OCI-LY7 (cell line): ENCODE data around the gene TKFC.

Experiments used
- CTCF ChIP-seq: fragments of 200-600 bp; sonication (generic); conservative IDR thresholded peaks from 2 replicates; pipeline ENCODE4 v1.5.1; 2014; ENCODE audit warnings: mild to moderate bottlenecking, antibody characterized with exemption, low read length, moderate library complexity, mixed read lengths
- EZH2phosphoT487 ChIP-seq: fragments of 200-600 bp; sonication (generic); IDR thresholded peaks from 2 replicates; pipeline ENCODE4 v1.6.1; 2018; ENCODE audit warnings: low read depth, borderline replicate concordance, mild to moderate bottlenecking, mixed run types, antibody characterized with exemption, low read length, moderate library complexity, mixed read lengths

GRCh38 chr11:61378713-61379313, 45.8 kb downstream of the TKFC start:
- TF ChIP-seq CTCF (no peak), EZH2phosphoT487 (no peak)
